Inflammatory macrophage (primary cell): ENCODE measurements around the gene KLHL36.
"Not testable (repeated sequence)": the region's sequence is repeated elsewhere in the genome, so short reads cannot be mapped to it uniquely, and the experiment has no call there.

Experiments used
- DNase-seq, 2 donors: peaks; one replicate each; pipeline ENCODE4 v3.0.0-alpha.2; 2020 to 2022

The KLHL36 gene

DNA sequence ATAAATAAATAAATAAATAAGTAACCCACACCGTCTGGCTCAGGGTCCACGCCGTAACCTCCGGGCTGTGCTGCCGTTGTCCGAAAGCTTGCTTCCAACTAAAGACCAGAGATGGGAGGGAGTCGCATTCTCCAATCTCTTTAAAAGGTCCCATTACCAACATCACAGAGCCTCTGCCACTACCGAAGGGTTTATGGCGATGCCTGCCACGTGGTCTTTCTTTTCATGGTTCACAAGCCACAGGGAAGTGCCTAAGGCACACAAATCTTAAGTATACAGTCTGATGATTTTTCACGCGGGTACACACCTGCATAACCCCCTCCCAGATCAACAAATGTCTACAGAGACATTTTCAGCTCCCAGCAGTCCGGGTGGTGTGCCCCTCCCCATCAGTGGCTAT, 31.8 kb upstream of the KLHL36 start:
- peak in 1 of 2 donors; percentile 32 for DNase-seq

DNA sequence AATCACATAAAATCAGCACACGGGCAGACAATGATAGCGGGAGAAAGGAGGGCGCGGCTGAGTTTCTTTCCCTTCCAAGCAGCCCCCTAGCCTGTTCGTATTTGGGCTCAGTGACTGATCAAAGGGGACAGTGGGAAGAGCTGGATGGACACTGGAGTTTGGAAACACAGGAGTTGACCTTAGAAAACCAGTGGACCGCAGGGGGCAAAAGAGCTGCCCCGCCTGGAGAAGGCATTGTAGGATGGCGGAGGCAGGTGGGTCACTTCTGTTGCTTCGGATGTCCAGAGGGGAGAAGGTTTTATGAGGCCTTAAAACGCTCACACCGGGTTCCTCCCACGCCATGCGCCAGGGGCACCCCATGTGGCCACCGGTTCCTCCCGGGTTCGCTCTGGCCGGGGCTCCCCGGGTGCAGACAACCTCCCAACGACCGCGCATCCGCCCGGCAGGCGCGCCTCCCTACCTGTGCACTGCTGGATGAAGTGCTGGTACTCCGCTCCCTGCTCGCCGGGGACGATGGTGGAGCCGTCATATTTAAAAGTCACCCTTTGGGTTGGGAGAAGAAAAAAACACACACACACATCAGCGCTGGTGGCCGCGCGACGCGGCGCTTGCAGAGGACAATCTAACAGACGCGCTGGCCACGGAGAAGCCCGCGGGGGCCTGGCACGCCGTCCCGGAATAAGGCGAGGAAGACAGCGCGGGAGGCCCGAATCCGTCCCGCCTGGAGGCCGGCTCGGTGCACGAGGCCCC, 31.1 kb upstream of the KLHL36 start:
- peak in 1 of 2 donors; percentile 56 for DNase-seq

DNA sequence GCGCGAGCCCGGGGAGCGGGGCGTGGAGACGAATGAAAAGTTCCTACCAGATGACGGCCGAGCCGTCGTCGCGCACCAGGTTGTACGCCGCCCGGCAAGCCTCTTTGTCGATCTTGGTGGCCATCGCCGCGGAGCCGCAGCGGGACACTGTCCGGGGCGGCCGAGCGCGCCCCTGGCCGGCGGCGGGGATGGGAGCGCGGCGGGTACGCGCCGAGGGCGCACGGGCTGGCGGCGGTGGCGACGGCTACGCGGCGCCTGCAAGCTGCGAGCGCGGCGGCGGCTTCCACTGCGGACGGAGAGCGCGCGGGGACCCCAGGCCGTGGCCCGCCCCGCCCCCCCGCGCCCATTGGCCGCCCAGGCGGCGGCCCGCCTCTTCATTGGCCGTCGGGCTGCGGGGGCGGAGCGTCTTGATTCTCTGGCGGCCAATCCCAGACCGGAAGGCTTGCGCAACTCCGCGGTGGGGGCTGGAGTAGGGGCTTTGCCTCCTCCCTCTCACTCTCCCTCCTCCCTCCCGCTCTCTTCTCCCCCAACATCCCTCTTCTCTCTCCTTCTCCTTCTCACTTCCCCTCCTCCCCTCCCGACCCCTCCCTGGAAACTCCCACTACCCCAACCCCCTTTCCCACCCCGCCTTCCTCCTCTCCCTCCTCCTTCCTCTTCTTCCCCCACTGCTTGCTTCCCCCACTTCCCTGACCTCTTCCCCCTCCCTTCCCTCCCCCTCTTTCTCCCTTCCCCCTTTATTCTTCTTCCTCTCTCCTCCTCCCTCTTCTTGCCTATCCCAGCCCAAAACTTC, 30.3 kb upstream of the KLHL36 start, which contains the start of gene COTL1:
TSS of gene COTL1 (minus strand) at position 288 of the 790 bp plus-strand sequence. CDS start at position 124, 164 bp downstream.
- DNase-seq: peak; percentile 98 to 99

DNA sequence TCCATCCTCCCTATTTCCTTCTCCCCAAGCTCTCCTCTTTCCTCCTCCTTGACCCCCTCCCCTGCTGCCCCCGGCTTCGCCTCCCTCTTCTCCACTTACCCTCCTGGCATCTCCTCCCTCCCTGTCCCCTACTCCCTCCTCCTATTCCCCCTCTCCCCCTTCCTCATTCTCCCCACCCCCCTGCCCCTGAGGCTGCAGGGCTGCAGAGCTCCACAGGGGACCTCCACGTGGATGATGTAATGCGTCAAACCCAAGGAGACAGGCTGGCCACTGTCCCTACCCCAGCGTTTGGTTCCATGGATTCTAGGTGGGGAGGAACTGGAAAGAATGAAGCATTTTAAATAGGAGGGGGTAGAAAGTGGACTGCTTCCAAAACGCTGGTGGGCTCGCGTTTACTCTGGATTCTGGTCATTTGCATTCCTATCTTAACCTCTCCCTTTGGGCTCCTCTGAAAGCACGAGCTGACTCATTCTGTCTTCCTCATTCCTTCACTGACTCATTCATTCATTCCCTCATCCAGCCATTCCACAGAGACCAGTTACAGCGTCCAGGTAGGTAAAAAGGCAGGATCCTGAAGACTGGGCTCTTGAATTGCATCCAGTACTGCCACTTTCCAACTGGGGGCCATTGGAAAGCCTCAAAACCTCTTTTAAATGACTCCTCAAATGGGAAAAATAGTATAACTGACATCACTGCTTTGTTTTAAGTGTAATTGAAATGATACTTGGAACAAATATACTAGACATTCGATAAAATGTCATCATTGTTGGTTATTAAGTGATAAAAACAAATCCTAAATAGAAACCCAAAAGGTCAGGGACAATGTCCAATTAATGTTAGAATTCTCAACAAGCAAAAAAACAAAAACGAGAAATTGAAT, 29.5 kb upstream of the KLHL36 start:
- peak in 1 of 2 donors; percentile 47 for DNase-seq

DNA sequence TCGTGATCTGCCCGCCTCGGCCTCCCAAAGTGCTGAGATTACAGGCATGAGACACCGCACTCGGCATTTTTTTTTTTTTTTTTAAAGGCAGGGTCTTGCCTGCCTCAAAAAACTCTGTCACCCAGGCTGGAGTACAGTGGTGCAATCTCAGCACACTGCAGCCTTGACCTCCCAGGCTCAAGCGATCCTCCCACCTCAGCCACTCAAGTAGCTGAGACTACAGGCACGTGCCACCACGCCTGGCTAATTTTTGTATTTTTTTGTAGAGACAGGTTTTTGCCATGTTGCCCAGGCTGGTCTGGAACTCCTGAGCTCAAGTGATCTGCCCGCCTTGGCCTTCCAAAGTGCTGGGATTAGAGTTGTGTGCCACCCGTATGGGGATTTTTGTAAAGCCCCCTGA, 27.4 kb upstream of the KLHL36 start:
- not testable (repeated sequence) for DNase-seq

DNA sequence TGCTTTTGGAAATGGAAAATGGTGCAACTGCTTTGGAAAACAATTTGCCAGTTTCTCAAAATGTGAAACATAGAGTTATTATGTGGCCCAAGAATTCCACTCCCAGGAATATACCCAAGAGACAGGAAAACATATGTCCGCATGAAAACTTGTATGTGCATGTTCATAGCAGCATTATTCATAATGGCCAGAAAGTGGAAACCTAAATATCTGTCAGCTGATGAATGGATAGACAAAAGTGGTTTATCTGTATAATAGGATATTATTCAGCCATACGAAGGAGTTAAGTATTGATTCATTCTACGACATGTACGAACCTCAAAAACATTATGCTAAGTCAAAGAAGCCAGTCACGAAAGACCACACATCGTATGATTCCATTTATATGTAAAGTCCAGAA, 22.8 kb upstream of the KLHL36 start:
- DNase-seq: no peak

DNA sequence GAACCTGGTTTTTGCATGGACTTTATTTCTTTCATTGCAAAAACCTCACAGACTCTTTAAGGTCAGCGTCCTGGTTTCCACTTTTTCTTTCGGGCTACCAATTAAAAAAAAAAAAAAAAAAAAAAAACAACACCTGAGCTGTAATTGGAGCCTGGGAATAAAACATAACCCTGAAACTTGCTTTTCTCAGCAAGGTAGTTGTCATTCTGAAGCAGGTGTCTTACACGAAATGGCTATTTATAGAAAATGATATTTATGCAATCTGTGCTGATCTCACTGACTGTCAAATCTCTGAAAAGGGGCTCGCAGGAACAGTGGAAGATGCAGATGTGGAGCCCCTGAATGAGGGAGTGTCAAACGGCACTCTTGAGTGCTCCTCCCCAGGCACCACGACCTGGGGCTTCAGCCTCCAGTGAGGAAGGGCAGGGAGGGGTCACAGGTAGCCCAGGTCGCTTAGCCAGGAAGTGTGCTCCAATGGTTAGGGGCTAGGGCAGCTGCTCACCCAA, 20.0 kb upstream of the KLHL36 start:
- no peak for DNase-seq

DNA sequence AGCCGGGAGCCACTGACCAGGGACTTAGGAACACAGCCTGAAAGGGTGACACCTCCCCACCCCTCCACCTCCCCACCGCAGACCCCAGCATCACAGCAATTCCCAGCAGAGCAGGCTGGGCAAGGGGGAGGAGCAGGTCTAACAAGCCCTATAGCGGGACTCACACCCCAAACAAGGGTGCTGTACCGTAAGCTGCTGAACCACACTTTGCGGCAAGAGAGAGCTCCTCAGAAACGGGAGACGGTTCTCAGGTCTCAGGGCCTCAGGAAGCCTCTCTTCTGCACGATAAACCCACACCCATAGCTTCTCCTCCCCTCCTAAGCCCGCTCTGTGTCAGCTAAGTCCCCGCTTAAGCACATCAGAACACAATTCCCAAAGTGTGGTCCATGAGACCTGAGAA, 18.7 kb upstream of the KLHL36 start:
- DNase-seq: no peak

DNA sequence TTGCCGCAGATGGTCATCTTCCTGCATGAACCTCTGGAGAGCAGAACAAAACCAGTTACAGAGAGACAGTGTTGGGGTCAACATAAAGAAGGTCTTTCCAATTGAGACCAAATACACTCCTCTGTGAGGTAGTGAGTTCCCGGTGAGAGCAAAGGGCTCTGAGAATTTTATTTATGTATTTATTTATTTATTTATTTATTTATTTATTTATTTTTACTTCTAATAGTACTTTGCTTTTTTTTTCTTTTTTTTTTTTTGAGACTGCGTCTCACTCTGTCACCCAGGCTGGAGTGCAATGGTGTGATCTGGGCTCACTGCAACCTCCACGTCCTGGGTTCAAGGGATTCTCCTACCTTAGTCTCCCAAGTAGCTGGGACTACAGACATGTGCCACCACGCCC, 18.3 kb upstream of the KLHL36 start:
- DNase-seq: no peak

DNA sequence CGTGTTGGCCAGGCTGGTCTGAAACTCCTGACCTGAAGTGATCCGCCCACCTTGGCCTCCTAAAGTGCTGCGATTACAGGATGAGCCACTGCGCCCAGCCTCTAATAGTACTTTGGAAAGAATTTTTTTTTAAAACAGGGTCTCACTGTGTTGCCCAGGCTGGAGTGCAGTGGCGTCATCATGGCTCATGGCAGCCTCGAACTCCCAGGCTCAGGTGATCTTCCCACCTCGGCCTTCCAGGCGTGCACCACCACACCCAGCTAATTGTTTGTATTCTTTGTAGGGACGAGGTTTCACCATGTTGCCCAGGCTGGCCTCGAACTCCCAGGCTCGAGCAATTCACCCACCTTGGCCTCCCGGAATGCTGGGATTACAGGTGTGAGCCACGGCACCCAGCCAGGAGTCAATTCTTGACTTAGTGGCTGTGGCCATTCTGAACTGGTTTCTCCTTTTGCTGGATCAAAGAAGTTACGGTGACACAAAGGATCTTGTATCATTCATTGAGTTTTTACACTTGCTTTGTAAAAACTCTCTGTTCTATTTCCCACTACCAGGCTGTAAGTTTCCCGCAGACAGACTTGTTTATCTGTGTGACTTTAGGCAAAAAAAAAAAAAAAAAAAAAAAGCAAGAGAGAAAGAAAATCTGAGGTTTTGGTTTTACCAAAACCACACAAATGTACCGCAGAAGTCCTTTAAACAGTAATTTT, 17.7 kb upstream of the KLHL36 start:
- DNase-seq: no peak

DNA sequence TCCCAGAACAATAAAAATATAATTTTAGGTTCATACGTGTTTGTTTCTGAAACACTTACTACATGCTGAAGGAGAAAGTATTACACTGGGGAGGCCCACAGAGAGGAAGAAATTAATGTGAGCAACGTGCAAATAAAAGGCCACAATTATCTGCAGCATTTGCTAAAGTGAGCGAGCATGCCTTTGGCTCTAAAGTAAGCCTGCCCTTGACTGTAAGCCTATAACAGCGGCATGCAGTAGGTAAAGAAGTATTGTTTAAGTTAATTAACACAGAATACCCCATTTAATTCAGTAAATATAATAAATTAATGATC, 17.2 kb upstream of the KLHL36 start:
- no peak for DNase-seq

DNA sequence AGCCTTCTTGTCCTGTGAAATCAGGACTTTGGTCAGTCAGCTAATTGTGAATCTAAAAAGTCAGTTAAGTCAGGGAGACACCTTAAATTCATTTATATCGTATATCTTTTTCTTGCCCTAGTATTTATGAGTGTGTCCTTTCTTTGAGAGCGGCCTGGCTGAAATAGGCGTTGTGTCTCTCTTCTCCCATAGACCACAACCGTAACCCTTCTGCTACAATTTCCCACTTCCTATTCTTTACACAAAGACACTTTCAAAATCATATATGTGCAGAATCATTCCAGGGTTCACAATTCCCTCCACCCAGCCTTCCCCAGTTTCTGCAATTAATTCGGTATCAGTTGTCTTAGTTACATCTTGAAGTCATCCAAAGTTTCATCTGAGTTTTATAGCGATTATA, 16.4 kb upstream of the KLHL36 start:
- DNase-seq: peak; percentile 41 to 42

DNA sequence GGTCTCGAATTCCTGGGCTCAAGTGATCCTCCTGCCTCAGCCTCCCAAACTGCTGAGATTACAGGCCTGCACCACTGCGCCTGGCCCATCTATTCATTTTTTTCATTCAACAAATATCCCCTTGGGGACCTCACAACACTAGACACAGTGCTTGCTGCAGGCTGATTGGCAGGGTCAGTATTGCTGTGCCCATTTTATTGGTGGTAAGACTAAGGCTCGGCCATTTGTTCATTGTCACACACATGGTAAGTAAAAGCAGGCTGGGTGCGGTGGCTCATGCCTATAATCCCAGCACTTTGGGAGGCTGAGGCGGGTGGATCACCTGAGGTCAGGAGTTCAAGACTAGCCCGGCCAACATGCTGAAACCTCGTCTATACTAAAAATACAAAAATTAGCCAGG, 15.4 kb upstream of the KLHL36 start:
- not testable (repeated sequence) for DNase-seq

DNA sequence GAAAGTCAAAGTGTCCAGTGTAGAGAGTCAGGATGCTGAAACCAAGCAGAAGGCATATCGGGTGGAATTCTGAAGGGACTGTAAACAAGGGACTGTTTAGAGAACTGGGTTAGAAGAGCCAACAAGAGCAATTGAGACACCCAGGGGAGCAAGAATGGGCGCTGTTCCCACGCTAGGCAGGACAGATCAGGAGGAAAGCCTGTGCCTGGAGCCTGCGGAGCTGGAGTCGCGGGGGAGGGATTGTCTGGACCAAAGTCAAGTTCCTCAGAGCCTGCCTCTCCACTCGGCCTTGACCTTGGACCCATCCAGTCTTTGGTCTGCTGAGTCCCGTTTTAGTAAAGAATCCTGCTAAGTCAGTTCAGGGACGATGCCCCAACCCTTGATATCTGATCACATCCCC, 14.7 kb upstream of the KLHL36 start:
- DNase-seq: no peak

DNA sequence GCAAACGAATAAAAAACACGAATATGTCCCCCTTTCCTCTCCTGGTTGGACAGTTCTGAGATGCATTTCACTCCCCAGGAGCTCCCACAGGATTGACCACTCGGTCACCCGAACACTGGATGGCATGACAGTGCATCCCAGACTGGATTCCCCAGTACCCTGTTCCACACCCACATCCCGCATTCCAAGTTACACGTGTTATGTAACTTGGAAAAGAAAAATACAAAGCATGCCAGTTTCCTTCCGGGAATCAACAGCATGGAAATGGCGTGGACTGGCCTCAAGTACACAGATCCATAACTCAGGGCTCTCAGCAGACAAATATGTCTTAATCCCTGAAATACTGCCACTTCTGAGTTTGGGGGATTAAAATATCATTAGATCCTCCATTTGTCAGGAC, 12.6 kb upstream of the KLHL36 start:
- no peak for DNase-seq

DNA sequence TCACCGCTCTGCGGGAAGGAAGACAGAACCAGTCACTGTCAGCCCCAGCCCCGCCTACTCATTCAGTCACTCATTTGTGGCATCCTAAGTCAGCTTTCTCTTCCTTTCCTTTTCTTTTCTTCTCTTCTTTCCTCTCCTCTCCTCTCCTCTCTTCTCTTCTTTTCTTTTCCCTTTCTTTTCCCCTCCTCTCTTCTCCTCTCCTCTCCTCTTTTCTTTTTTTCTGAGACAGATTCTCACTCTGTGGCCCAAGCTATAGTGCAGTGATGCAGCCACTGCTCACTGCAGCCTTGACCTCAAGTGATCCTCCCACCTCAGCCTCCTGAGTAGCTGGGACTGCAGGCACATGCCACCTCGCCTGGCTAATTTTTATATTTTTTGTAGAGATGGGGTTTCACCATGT, 10.6 kb upstream of the KLHL36 start:
- no peak for DNase-seq

DNA sequence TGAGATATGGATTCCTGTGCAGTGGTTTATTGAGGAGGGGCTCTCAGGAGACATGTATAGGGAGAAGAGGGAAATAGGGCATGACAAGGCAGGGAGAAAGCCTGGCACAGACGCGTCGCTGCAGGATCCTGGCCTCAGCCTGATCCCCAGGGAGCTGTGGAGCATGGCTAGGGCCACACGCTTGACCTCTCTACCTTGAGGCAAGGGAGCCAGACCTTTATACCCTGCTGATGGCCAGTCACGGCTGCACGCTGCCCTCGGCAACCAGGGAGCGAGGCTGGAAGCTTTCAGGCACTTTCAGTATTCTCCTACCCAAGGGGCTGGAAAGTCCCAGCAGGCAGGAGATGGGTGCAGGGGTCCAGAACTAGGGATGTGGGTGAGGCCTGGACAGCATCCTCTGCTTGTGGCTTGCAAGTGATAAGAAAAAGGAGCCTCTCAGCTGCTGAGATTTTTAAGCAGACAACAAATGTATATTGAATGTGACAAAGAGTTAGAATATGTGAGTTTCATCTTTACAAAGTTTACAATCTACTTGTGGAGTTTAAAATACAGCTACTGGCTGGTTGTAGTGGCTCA, 10.0 kb upstream of the KLHL36 start:
- no peak for DNase-seq

DNA sequence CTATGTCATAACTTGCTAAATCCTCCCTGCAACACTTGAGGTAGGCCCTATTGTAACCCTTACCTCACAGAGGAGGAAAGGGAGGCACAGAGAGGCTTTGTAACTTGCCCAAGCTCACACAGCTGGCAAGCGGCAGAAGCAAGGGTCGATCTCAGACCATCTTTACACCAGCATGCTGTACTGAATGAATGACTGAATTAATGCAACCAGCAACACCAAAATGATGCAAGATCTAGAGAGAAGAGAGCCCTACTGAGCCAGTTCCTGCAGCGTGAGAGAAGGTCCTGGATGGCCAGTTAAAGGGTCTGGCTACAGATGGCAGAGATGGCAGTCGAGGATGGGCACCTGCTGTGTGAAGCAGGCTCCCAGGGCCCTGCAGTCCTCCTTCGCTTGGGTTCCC, 8.2 kb upstream of the KLHL36 start:
- DNase-seq: no peak

DNA sequence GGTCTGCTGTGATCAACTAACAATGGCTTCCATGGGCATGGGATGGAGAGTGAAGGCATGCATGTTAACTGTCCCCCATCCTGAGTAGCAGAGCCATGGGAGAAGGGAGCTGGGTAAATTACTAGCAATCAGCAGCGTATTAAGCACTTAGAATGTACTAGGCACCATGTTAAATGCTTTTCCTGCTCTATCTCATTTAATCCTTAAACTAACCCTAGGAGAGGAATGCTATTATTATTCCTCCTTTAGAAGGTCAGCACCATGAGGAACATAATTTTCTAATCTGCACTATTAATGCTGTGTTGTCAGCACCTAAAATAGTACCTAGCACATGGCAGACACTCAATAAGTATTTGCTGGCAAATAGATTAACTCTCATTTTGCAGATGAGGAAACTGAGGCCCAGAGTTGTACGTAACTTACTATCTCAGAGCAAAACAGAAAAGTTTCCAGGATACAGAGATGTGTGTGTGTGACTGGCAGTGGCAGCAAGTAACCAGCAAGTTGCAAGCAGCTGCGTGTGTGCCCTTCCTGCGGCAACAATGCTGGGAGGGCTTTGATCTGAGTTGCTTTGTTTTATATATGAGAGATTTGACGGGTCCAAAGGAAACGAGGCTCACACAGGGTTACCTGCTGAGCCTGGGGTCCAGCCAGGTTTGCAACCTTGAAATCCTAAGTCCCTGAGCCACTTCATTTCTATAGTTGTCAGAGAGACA, 6.5 kb upstream of the KLHL36 start:
- DNase-seq: no peak

DNA sequence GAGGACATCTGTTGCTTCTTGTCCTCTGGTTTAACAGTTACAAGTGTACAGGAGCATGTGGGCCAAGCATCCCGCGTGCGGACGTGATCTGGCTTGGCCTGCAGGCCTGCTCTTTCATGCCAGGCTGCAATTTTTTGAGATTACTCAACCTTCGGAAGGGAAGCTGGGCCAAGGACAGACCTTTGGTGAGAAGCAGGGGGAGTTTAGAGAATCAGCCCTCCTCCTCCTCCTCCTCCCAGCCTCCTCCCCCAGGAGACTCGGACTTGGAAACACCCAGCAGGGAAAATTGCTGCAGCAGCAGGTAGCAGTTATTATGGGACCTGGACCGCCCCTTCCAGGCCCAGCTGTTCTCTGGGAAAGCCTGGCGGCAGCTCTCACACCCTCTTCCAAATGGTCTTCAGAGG, 5.1 kb upstream of the KLHL36 start:
- peak; percentile 72 to 81 for DNase-seq

DNA sequence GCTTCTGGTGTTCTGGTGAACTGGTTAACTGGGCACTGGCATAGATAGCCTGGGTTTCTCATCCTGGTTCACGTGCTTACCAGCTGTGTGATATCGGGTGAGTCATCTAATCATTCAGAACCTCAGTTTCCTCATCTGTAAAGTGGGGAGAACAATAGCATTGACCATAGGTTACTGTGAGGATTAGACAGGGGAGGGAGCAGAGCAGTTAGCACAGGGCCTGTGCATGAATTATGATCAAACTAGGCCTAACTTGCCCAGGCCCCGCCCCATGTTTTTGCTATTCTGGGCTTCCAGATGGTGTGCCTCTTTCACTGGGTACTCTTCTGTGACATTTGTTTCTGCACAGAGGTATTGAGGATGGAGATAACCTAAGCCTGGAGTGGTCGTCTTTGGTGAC, 4.6 kb upstream of the KLHL36 start:
- no peak for DNase-seq
